Uterus (tissue), 2 donors: Measurements from ENCODE around the gene SNCAIP.

ENCODE experiments used
- POLR2A ChIP-seq, 2 donors: fragments of 450-650 bp; IDR thresholded peaks; one replicate each; pipeline ENCODE4 v1.6.1; 2016; ENCODE audit warnings: antibody characterized with exemption in 2 of 2, mild to moderate bottlenecking in 1 of 2, moderate library complexity in 1 of 2
- TF ChIP-seq, protein P1 (sequence below), 4 experiments: fragments of 200-600 bp in 2 of 4; fragments of 450-650 bp in 2 of 4; sonication (generic) in 2 of 4; IDR thresholded peaks; one replicate each; pipeline ENCODE4 v1.5.1; 2016 to 2019; ENCODE audit warnings: antibody characterized with exemption in 4 of 4, mild to moderate bottlenecking in 2 of 4, moderate library complexity in 1 of 4

DNA sequence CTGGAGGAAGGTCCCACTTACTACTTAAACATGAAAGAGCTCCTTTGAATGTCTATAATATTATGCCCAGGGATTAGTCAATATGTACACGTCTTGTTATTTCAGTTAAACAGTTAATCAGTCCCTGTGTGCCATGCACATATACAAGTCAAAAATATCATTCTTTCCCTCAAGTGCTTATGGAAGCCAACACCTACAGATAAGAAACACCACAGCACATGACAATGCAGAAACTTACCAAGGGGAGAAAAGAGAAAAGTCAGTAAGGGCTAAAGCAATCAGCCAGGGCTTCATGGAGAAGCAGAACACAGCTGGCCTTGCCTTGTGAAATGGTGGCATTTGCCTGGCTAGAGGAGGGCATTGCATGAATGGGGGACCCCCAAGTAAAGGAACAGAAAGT is 88.3 kb downstream of the SNCAIP start:
- TF ChIP-seq, protein P1, sequence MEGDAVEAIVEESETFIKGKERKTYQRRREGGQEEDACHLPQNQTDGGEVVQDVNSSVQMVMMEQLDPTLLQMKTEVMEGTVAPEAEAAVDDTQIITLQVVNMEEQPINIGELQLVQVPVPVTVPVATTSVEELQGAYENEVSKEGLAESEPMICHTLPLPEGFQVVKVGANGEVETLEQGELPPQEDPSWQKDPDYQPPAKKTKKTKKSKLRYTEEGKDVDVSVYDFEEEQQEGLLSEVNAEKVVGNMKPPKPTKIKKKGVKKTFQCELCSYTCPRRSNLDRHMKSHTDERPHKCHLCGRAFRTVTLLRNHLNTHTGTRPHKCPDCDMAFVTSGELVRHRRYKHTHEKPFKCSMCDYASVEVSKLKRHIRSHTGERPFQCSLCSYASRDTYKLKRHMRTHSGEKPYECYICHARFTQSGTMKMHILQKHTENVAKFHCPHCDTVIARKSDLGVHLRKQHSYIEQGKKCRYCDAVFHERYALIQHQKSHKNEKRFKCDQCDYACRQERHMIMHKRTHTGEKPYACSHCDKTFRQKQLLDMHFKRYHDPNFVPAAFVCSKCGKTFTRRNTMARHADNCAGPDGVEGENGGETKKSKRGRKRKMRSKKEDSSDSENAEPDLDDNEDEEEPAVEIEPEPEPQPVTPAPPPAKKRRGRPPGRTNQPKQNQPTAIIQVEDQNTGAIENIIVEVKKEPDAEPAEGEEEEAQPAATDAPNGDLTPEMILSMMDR (IDR thresholded peaks at IDR 0.05), result no peak
- TF ChIP-seq POLR2A (IDR thresholded peaks at IDR 0.05), result no peak
